SJCRH30 (cell line): ENCODE measurements around the gene SYCE1. TPM values are rescaled to one million over a fixed set of nuclear protein-coding genes. Genes with fewer than 3 reads are reported as not detected.
"Not testable (repeated sequence)": the region's sequence is repeated elsewhere in the genome, so short reads cannot be mapped to it uniquely, and the experiment has no call there.

Experiments used
- DNase-seq, 2 experiments: peaks; one replicate each; pipeline ENCODE4 v3.0.0-alpha.2; 2015 to 2020
- H3K27ac ChIP-seq: fragments of 250-450 bp; sonication (Bioruptor Pico); 2 replicates; pipeline ENCODE4 v1.5.1; 2020; ENCODE audit warnings: mild to moderate bottlenecking, moderate library complexity
- H3K27me3 ChIP-seq: fragments of 250-450 bp; sonication (Bioruptor Pico); 2 replicates; pipeline ENCODE4 v1.5.1; 2020; ENCODE audit warnings: mild to moderate bottlenecking, moderate library complexity
- H3K36me3 ChIP-seq: fragments of 250-450 bp; sonication (Bioruptor Pico); 2 replicates; pipeline ENCODE4 v1.5.1; 2020; ENCODE audit warnings: mild to moderate bottlenecking, moderate library complexity
- H3K4me1 ChIP-seq: fragments of 250-450 bp; sonication (Bioruptor Pico); 2 replicates; pipeline ENCODE4 v1.5.1; 2020; ENCODE audit warnings: mild to moderate bottlenecking, moderate library complexity
- H3K4me3 ChIP-seq: fragments of 250-450 bp; sonication (Bioruptor Pico); 2 replicates; pipeline ENCODE4 v1.5.1; 2020; ENCODE audit warnings: mild to moderate bottlenecking, moderate library complexity
- H3K9me3 ChIP-seq: fragments of 250-450 bp; sonication (Bioruptor Pico); replicated peaks from 2 replicates; pipeline ENCODE4 v1.5.1; 2020; ENCODE audit warnings: mild to moderate bottlenecking, moderate library complexity
- total RNA-seq: library from RNA; depleted of rRNA; stranded (reverse); fragments of >200 nt; shearing (Covaris generic); gene quantifications from 2 replicates; pipeline ENCODE4 v1.2.3, GENCODE V29; 2014

Gene SYCE1
- total RNA-seq, 1 experiment from 2014 or later: 0.16 TPM

DNA sequence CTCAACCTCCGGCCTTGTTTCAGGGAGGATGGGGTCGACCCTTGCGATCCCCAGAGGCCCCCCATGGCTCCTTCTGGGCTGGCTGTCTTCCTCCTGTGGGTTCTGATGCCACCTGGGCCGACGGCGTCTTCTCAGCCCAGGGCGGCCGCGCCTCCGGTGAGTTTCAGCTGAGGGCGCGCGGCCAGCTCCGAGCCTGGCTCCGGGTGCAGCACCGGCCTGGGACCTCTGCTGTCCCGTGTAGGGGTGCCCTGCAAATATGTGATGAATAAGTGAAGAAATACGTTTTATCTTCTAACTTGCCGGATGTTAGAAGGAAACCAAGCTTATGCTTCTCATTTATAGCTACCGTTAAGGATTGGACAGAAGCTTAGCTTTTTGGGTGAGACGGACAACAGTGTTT lies 4.4 kb upstream of the SYCE1 start:
- H3K4me3 ChIP-seq, H3K4me1 ChIP-seq, DNase-seq: not testable (repeated sequence)

DNA sequence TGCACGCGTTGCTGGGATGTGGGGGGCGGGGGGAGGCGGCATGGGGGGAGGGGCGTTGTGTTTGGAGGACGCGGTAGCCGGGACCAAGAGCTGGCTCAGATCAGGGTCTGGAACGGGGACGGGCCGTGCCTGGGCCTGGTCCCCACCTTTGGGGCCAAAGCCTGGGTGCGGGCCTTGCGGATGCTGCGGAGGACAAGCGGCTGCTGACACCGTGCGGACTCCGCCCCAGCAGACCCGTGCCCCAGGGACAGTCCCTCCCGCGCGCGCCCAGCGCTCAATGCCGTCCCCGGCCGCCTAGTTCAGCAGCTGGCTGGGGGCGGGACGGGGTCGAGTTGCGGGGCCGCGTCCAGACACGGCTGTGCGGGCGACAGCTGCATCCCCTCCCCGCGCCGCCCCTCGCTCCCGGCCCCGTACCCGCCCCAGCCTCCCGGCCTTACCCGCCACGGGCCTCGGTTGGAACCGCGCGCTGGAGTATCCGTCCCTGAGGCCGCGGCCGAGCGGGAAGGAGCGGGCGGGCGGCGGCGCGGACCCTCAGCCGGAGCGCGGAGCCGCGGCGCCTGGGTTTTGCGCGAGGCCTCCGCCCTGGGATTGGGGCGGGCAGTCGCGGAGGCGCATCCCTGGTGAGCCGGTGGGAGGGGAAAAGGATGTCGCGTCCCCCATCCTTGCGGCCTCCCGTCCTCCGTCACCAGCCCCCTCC lies 3.6 kb upstream of the SYCE1 start:
- not testable (repeated sequence) for H3K4me3 ChIP-seq, H3K4me1 ChIP-seq

More for the DNA sequence above, 4.4 kb upstream of the SYCE1 start:
- not testable (repeated sequence) for H3K9me3 ChIP-seq, H3K27ac ChIP-seq, H3K27me3 ChIP-seq, H3K36me3 ChIP-seq

DNA sequence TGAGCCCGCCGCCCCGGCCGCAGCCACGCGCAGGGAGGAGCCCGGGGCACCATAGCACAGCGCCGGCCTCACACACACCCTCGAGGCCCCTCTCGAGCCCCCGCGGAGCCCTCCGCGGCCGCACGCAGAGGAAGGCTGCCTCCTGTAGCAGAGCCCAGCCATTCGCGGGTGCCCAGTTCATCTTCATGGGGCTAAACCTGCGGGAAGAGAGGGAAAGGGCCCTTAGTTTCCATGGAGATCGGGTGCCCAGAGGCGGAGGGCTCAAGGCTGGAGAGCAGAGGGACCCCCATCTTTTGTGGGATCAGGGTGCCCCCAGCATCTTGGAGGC lies 2.9 kb upstream of the SYCE1 start:
- H3K36me3 ChIP-seq: no peaks in the 10 kb centered on the region
- DNase-seq: no peak
- H3K4me1 ChIP-seq: no peaks in the 10 kb centered on the region
- peaks cover 2% of the 10 kb centered on the region; the same call in 1 of the 2 replicates for H3K9me3 ChIP-seq
- no peak overlapping the region for H3K27ac ChIP-seq
- H3K4me3 ChIP-seq: no peak overlapping the region
- no peaks in the 10 kb centered on the region for H3K27me3 ChIP-seq

More for the DNA sequence above, 3.6 kb upstream of the SYCE1 start:
- DNase-seq, H3K9me3 ChIP-seq, H3K36me3 ChIP-seq, H3K27me3 ChIP-seq, H3K27ac ChIP-seq: not testable (repeated sequence)

DNA sequence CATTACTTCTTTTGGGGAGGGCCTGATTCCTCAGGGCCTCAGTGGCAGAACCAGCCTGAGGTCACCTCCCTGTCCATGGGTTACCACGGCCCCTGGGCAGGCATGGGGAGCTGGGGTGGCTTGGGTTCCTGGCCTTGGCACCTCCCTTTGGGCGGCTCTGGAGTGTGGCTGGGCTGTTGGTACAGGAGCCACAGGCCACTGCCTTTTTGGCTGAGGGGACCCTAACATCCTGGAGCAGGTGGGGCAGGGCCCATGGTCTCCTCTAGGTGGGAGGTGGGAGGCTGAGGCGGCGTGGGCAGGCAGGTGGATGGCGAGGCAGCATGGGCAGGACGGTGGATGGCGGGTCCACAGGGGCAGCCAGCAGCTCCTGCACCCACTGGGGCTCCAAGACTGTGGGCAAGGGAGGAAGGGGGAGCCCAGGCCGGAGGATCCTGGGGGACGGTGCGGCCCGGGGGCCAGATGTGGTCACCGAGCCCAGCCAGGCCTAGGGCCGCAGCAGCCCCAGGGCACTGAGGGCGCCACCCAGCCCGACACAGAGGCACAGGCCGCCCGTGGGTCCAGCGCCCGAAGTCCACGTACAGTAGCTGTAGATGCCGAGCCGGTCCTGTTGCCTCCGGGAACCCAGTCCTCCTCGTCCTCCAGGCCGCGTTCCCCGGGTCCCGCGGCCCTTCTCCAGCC lies 2.4 kb upstream of the SYCE1 start:
- no peaks in the 10 kb centered on the region for H3K27me3 ChIP-seq
- no peaks in the 10 kb centered on the region for H3K9me3 ChIP-seq
- H3K27ac ChIP-seq: no peak overlapping the region
- no peaks in the 10 kb centered on the region for H3K36me3 ChIP-seq
- no peaks in the 10 kb centered on the region for H3K4me1 ChIP-seq
- H3K4me3 ChIP-seq: no peak overlapping the region
- DNase-seq: no peak

DNA sequence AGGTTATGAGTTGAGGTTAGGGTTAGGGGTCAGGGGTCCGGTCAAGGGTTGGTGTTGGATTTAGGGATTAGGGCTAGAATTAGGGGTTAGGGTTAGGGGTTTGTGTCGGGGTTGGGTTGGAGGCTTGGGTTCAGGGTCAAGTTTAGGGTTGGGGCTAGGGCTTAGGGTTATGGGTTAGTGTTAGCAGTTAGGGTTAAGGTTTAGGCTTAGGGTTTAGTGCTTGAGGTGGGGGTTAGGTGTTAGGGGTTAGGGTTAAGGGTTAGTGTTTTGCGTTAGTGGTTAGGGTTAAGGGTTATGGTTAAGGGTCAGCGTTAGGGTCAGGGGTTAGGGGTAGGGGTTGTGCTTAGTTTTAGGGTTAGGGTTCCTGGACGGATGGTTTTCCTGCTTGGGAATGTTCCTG lies 1.7 kb upstream of the SYCE1 start:
- no peaks in the 10 kb centered on the region for H3K27me3 ChIP-seq
- H3K4me3 ChIP-seq: no peak overlapping the region
- H3K36me3 ChIP-seq: no peaks in the 10 kb centered on the region
- no peak for DNase-seq
- H3K27ac ChIP-seq: no peak overlapping the region
- no peaks in the 10 kb centered on the region for H3K9me3 ChIP-seq
- H3K4me1 ChIP-seq: no peaks in the 10 kb centered on the region

- Histone ChIP-seq H3K27ac (no peak overlapping the region), H3K4me3 (no peak overlapping the region), H3K9me3 (no peaks in the 10 kb centered on the region), H3K27me3 (no peaks in the 10 kb centered on the region), H3K4me1 (no peaks in the 10 kb centered on the region), H3K36me3 (no peaks in the 10 kb centered on the region)
- no peak for DNase-seq
Measured at GRCh38 chr10:133564816-133565215, 567 bp downstream of the SYCE1 start.

GRCh38 chr10:133559216-133559615 lies 6.2 kb downstream of the SYCE1 start:
- H3K4me1 ChIP-seq: peaks cover 6% of the 10 kb centered on the region
- no peak overlapping the region for H3K4me3 ChIP-seq
- H3K36me3 ChIP-seq: no peaks in the 10 kb centered on the region
- no peaks in the 10 kb centered on the region for H3K27me3 ChIP-seq
- DNase-seq: no peak
- H3K27ac ChIP-seq: no peak overlapping the region
- H3K9me3 ChIP-seq: no peaks in the 10 kb centered on the region

GRCh38 chr10:133557381-133557780 lies 8.0 kb downstream of the SYCE1 start:
- no peaks in the 10 kb centered on the region for H3K27me3 ChIP-seq
- no peak overlapping the region for H3K27ac ChIP-seq
- H3K9me3 ChIP-seq: no peaks in the 10 kb centered on the region
- H3K4me1 ChIP-seq: peaks cover 6% of the 10 kb centered on the region
- DNase-seq: no peak
- no peaks in the 10 kb centered on the region for H3K36me3 ChIP-seq
- no peak overlapping the region for H3K4me3 ChIP-seq

GRCh38 chr10:133555521-133555920 lies 9.9 kb downstream of the SYCE1 start:
- Histone ChIP-seq H3K27me3 (no peaks in the 10 kb centered on the region), H3K36me3 (no peaks in the 10 kb centered on the region), H3K4me1 (peaks cover 6% of the 10 kb centered on the region), H3K4me3 (peak overlapping the region; percentile 16; the same call in 1 of the 2 replicates), H3K9me3 (no peaks in the 10 kb centered on the region), H3K27ac (peak overlapping the region; percentile 25; the same call in 1 of the 2 replicates)
- DNase-seq: peak; percentile 50 to 62

- H3K36me3 ChIP-seq: no peaks in the 10 kb centered on the region
- H3K4me1 ChIP-seq: peaks cover 6% of the 10 kb centered on the region
- no peaks in the 10 kb centered on the region for H3K9me3 ChIP-seq
- no peak for DNase-seq
- H3K27ac ChIP-seq: no peak overlapping the region
- no peaks in the 10 kb centered on the region for H3K27me3 ChIP-seq
- no peak overlapping the region for H3K4me3 ChIP-seq
Measured at GRCh38 chr10:133554600-133554999, 10.8 kb downstream of the SYCE1 start.

DNA sequence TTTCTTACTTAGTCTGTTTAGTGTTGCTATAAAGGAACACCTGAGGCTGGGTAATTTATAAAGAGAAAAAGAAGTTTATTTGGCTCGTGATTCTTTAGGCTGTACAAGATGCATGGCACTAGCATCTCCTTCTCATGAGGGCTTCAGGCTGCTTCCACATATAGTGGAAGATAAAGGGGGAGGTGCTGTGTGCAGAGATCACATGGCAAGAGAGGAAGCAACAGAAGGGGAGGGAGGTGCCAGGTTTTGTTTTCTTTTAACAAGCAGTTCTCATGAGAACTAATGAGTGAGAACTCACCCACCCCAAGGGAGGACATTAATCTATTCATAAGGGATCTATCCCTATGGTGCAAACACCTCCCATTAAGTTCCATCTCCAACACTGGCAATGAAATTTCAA lies 20.9 kb downstream of the SYCE1 start:
- Histone ChIP-seq H3K4me1 (no peaks in the 10 kb centered on the region), H3K27me3 (no peaks in the 10 kb centered on the region), H3K4me3 (no peak overlapping the region), H3K27ac (no peak overlapping the region), H3K9me3 (no peaks in the 10 kb centered on the region), H3K36me3 (no peaks in the 10 kb centered on the region)
- DNase-seq: no peak

DNA sequence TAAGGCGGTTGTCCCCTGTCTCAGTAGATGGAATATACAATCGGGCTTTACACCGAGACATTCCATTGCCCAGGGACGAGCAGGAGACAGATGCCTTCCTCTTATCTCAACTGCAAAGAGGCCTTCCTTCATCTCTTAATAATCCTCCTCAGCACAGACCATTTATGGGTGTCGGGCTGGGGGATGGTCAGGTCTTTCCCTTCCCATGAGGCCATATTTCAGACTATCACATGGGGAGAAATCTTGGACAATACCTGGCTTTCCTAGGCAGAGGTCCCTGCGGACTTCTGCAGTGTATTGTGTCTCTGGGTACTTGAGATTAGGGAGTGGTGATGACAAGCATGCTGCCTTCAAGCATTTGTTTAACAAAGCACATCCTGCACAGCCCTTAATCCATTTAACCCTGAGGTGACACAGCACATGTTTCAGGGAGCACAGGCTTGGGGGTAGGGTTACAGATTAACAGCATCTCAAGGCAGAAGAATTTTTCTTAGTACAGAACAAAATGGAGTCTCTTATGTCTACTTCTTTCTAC lies 23.9 kb downstream of the SYCE1 start:
- H3K36me3 ChIP-seq, H3K4me3 ChIP-seq, H3K9me3 ChIP-seq, H3K27ac ChIP-seq, H3K4me1 ChIP-seq, H3K27me3 ChIP-seq: not testable (repeated sequence)
- peak; percentile 7 to 9 for DNase-seq

- H3K27me3 ChIP-seq: no peaks in the 10 kb centered on the region
- no peak overlapping the region for H3K4me3 ChIP-seq
- no peaks in the 10 kb centered on the region for H3K9me3 ChIP-seq
- no peak for DNase-seq
- H3K4me1 ChIP-seq: no peaks in the 10 kb centered on the region
- no peaks in the 10 kb centered on the region for H3K36me3 ChIP-seq
- H3K27ac ChIP-seq: no peak overlapping the region
Measured at GRCh38 chr10:133537546-133538545, 27.5 kb downstream of the SYCE1 start.

DNA sequence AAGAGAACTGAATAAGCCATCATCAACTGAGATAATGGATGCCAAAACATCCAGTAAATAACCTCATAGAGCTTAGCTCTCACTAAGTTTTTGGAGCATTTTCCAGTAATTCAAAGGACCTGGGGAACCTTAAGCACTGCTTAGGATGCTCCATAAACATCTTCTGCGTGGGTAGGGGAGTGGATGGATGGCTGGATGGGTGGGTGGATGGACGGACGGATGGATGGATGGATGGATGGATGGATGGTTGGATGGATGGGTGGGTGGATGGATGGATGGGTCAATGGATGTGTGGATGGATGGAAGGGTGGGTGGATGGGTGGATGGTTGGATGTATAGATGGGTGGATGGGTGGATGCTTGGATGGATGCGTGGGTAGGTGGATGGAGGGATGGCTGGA lies 29.2 kb downstream of the SYCE1 start:
- no peak for DNase-seq
- Histone ChIP-seq H3K4me1 (no peaks in the 10 kb centered on the region), H3K27me3 (no peaks in the 10 kb centered on the region), H3K4me3 (no peak overlapping the region), H3K27ac (no peak overlapping the region), H3K36me3 (no peaks in the 10 kb centered on the region), H3K9me3 (no peaks in the 10 kb centered on the region)

DNA sequence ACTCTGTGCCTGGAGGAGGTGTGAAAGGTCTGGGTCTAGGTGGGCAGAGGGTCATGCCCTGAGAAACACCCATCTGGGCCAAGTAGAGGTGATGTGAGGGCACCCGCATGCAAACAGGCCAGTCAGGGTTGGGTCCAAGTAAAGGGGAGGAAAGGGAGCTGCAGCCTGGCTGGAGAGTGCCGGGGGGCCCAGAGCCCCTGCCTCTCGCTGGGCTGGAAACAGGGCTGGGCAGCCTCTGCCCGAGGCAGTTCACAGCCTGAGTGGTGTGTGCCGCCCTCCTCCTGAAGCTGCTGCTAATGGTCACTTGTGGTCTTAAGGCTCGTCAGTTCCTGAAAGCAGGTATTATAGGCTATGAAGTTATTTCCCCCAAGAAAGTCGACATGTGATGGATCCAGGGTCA lies 31.0 kb downstream of the SYCE1 start:
- H3K36me3 ChIP-seq: no peaks in the 10 kb centered on the region
- no peaks in the 10 kb centered on the region for H3K4me1 ChIP-seq
- H3K27me3 ChIP-seq: no peaks in the 10 kb centered on the region
- no peaks in the 10 kb centered on the region for H3K9me3 ChIP-seq
- no peak overlapping the region for H3K4me3 ChIP-seq
- DNase-seq: no peak
- H3K27ac ChIP-seq: no peak overlapping the region
